GM12892 (cell line): ENCODE results near the gene ABTB2.

Experiments
- POLR2A ChIP-seq: IDR thresholded peaks from 2 replicates; pipeline ENCODE4 v1.6.1; 2011; ENCODE audit warnings: low read depth, low read length, control low read depth
- POLR2AphosphoS5 ChIP-seq: IDR thresholded peaks from 2 replicates; pipeline ENCODE4 v1.6.1; 2011; ENCODE audit warnings: low read depth, low read length, control low read depth
- TAF1 ChIP-seq: IDR thresholded peaks from 2 replicates; pipeline ENCODE4 v1.6.1; 2011; ENCODE audit warnings: low read depth, mild to moderate bottlenecking, control low read depth, low read length, borderline replicate concordance

GRCh38 chr11:34255101-34255500, 102.7 kb downstream of the ABTB2 start:
- TF ChIP-seq POLR2AphosphoS5 (no peak), POLR2A (no peak), TAF1 (no peak)
